Common myeloid progenitor, CD34-positive (primary cell): Measurements from ENCODE around the gene TEK.
A peak's percentile ranks its signal among the peaks of the same experiment; 100 is the strongest.
"Not testable (repeated sequence)": the region's sequence is repeated elsewhere in the genome, so short reads cannot be mapped to it uniquely, and the experiment has no call there.

ENCODE experiments used
- CTCF ChIA-PET: fragments of 350-600 bp; sonication (Branson Sonifier 250); formaldehyde crosslinking; loops from one replicate; lab custom pipeline; 2021; ENCODE audit warnings: antibody characterized with exemption; lab: Charles Lee
- POLR2A ChIA-PET: fragments of 350-600 bp; sonication (Branson Sonifier 250); formaldehyde crosslinking; loops from one replicate; lab custom pipeline; 2021; ENCODE audit warnings: antibody characterized with exemption; lab: Charles Lee
- DNase-seq, 3 donors: peaks; one replicate each; pipeline versions ENCODE4 v3.0.0 to v3.0.0-alpha.2; 2013
- H3K27ac ChIP-seq, 2 experiments: 1 replicate in 1 of 2; 2 replicates in 1 of 2; pipeline ENCODE4 v1.7.0; 2013; ENCODE audit warnings: inconsistent platforms in 2 of 2, low read length in 2 of 2, mild to moderate bottlenecking in 2 of 2, low read depth in 1 of 2, moderate library complexity in 1 of 2; ENCODE audit not compliant: severe bottlenecking in 2 of 2, insufficient read depth in 1 of 2, poor library complexity in 1 of 2
- H3K27me3 ChIP-seq, 5 experiments: replicated peaks in 2 of 5; 1 replicate in 3 of 5; 2 replicates in 2 of 5; pipeline versions ENCODE4 v1.6.1 to v1.7.0; 2013; ENCODE audit warnings: low read length in 4 of 5, mild to moderate bottlenecking in 2 of 5, moderate library complexity in 2 of 5, inconsistent platforms in 1 of 5; ENCODE audit not compliant: insufficient read depth in 5 of 5, control insufficient read depth in 4 of 5
- H3K36me3 ChIP-seq, 4 experiments: 1 replicate in 2 of 4; 2 replicates in 2 of 4; pipeline versions ENCODE4 v1.6.1 to v1.7.0; 2013; ENCODE audit warnings: low read length in 3 of 4, control low read depth in 1 of 4, mild to moderate bottlenecking in 1 of 4; ENCODE audit not compliant: control insufficient read depth in 4 of 4, insufficient read depth in 4 of 4
- H3K4me1 ChIP-seq, 4 experiments: 1 replicate in 3 of 4; 2 replicates in 1 of 4; pipeline versions ENCODE4 v1.6.1 to v1.7.1; 2013; ENCODE audit warnings: low read length in 3 of 4, mild to moderate bottlenecking in 3 of 4, control low read depth in 1 of 4, inconsistent platforms in 1 of 4, moderate library complexity in 1 of 4; ENCODE audit not compliant: control insufficient read depth in 4 of 4, insufficient read depth in 4 of 4; ENCODE audit errors: control extremely low read depth in 1 of 4
- H3K4me3 ChIP-seq, 7 experiments: 1 replicate in 4 of 7; 2 replicates in 3 of 7; pipeline versions ENCODE4 v1.5.1 to v1.7.0; 2013; ENCODE audit warnings: mild to moderate bottlenecking in 7 of 7, low read length in 6 of 7, moderate library complexity in 6 of 7, inconsistent platforms in 2 of 7, low read depth in 2 of 7, control low read depth in 1 of 7; ENCODE audit not compliant: insufficient read depth in 4 of 7, control insufficient read depth in 1 of 7; ENCODE audit errors: extremely low read depth in 1 of 7
- H3K9me3 ChIP-seq, 5 experiments: 1 replicate in 4 of 5; 2 replicates in 1 of 5; pipeline versions ENCODE4 v1.6.1 to v1.7.1; 2013; ENCODE audit warnings: low read length in 4 of 5, mild to moderate bottlenecking in 2 of 5, inconsistent platforms in 1 of 5, low read depth in 1 of 5, moderate library complexity in 1 of 5; ENCODE audit not compliant: control insufficient read depth in 4 of 5, insufficient read depth in 2 of 5; ENCODE audit errors: control extremely low read depth in 1 of 5
- WGBS: methylation state at CpG from one replicate; pipeline ENCODE4 v1.1.5; 2013; ENCODE audit not compliant: insufficient coverage; 5-methylcytosine and 5-hydroxymethylcytosine counted together

The TEK gene

DNA sequence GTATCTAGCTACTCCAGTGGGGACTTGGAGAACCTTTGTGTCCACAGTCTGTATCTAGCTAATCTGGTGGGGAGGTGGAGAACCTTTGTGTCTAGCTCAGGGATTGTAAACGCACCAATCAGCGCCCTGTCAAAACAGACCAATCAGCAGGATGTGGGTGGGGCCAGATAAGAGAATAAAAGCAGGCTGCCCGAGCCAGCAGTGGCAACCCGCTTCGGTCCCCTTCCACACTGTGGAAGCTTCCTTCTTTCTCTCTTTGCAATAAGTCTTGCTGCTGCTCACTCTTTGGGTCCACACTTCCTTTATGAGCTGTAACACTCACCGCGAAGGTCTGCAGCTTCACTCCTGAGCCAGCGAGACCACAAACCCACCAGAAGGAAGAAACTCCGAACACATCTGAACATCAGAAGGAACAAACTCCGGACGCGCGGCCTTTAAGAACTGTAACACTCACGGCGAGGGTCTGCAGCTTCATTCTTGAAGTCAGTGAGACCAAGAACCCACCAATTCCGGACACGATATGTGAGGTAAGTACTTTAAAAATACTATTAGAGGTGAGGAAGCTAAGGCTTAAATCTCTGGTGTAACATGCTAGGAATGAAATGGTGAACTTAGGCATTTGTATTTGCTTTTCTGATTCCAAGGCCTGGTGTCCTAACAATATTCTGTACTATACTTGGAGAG is 15.5 kb upstream of the TEK start:
- CTCF ChIA-PET, result interaction anchor here (0.9 kb wide), 1 partner anchor 30 kb away, joined by 3 read pairs; no protein-coding TSS in a partner anchor
- H3K36me3 ChIP-seq, H3K27ac ChIP-seq, POLR2A ChIA-PET, H3K9me3 ChIP-seq, H3K27me3 ChIP-seq: not testable (repeated sequence)
- peak; percentile 39 to 87 (median 80) for DNase-seq
- H3K4me3 ChIP-seq, result peak overlapping the region in 3 of 7 experiments; percentile 29 to 59 (median 52)
- peaks cover 9 to 39% (median 12%) of the 10 kb centered on the region in 4 experiments for H3K4me1 ChIP-seq
- 2% methylated on average over 16 of the region's 17 CpGs for WGBS

DNA sequence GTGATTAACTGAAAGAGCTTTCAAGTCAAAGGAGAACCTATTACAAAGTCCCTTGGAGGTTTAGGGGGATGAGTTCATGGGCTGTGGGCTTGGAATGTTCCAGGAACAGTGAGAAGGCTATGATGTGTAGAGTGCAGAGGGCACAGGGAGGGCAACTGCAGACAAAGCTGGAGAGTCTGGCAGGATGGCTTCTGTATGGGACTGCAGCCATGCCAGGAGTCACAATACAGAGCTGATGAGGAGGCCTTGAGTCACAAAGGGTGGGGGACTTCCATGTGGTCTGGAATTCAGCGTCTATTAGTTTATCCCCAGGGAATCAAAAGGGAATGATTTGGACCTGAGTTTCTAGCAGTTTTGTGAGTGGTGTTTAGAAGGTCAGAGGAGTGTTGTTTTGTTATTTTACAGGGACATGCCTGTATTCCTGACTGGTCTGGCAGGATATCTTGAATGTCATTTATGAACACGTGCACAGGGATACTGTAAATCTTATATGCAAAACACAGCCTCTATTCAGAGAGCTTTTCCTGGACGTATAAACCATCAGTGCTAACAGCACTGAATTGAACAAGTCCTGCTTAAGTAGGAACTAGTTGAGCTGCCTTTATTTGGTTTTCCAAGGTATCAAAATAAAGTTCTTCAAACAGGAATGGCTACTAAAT is 14.3 kb upstream of the TEK start:
- 76% methylated on average over 2 of the region's 3 CpGs for WGBS
- POLR2A ChIA-PET, result interaction anchor here (0.6 kb wide), 1 partner anchor 58 kb away, joined by 3 read pairs; no protein-coding TSS in a partner anchor
- H3K36me3 ChIP-seq, result no peaks in the 10 kb centered on the region
- CTCF ChIA-PET, result interaction anchor here (1.3 kb wide), 1 partner anchor 10 kb away, joined by 4 read pairs; no protein-coding TSS in a partner anchor
- H3K4me1 ChIP-seq, result peaks cover 9 to 39% (median 12%) of the 10 kb centered on the region in 4 experiments
- peaks cover 0 to 2% (median 0%) of the 10 kb centered on the region in 5 experiments for H3K9me3 ChIP-seq
- no peaks in the 10 kb centered on the region for H3K27me3 ChIP-seq
- H3K4me3 ChIP-seq, result peak overlapping the region in 1 of 7 experiments; percentile 43
- DNase-seq, result no peak
- H3K27ac ChIP-seq, result no peak overlapping the region

DNA sequence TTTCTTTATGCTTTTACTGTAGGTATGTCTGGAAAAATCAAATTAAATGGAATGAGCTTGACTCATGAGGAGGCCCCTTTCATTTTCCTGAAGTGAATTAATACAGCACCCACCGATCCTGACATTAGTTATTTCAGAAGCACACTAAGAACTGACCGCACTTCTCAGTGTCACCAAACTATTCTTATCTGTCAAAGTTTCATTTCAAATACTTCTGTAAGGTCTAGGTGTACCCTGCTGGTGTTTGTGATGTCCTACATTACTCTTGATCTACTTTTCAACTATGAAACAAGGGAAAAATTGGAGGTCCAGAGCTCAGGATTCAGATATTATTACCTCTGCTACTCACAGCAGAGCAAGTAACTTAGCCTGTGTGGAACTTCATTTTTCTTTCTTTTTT is 1.8 kb upstream of the TEK start:
- Histone ChIP-seq H3K4me3 (no peak overlapping the region), H3K4me1 (peaks cover 0 to 13% (median 4%) of the 10 kb centered on the region in 4 experiments), H3K36me3 (no peaks in the 10 kb centered on the region), H3K27ac (no peak overlapping the region), H3K27me3 (no peaks in the 10 kb centered on the region), H3K9me3 (peaks cover 0 to 2% (median 0%) of the 10 kb centered on the region in 5 experiments)
- DNase-seq, result no peak
- WGBS, result 100% methylated on average over 1 of the region's 2 CpGs
- CTCF ChIA-PET, result interaction anchor here (1.4 kb wide), 1 partner anchor 76 kb away, joined by 3 read pairs; no protein-coding TSS in a partner anchor
- POLR2A ChIA-PET, result no interaction called here

DNA sequence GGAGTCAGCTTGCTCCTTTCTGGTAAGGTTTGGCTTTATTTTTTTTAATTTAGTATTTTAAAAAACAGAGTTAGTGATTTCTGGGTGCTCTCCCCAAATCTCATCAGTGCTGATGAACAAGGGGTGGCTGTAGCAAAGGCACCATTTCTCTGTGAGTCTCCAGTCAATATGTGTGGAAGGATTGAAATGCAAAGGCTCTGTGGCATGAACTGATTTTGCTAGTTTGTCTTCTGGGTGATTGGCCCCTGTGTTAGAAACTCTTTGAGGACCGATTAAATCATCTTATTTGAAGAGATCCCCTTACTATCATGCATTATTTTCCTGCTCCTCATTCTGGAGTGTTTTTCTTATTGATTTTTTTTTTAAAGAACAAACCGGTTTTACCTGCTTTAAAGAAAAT is 596 bp downstream of the TEK start:
- H3K4me3 ChIP-seq, result peak overlapping the region in 4 of 7 experiments; percentile 36 to 57 (median 38)
- peaks cover 0 to 13% (median 4%) of the 10 kb centered on the region in 4 experiments for H3K4me1 ChIP-seq
- 100% methylated on average over 1 of the region's 2 CpGs for WGBS
- DNase-seq, result no peak
- no peaks in the 10 kb centered on the region for H3K27me3 ChIP-seq
- no peaks in the 10 kb centered on the region for H3K9me3 ChIP-seq
- ChIA-PET POLR2A (interaction anchor here (0.6 kb wide), 1 partner anchor 39 kb away, joined by 3 read pairs; no protein-coding TSS in a partner anchor), CTCF (no interaction called here)
- no peaks in the 10 kb centered on the region for H3K36me3 ChIP-seq
- H3K27ac ChIP-seq, result no peak overlapping the region

DNA sequence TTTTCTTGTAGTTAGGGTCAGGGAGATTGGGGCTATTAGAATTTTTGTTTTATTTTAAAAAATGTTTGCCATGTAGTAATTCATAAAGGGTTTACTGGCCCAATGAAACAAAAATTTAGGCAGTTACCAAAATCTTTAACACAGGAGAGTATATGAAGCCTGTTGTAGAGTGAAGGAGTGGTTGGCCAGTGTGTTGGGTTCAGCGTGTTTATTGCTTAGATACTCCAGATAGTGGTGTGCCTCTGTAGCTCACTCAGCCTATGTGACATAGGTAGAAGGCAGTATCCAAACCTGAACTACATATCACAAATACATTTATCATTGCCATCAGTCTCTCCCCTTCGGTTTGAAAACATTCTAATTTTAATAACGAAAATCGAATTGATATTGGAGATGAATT is 1.2 kb downstream of the TEK start:
- WGBS, result no CpG with 5 or more reads among the region's 4 CpGs
- Histone ChIP-seq H3K4me1 (peaks cover 0 to 13% (median 4%) of the 10 kb centered on the region in 4 experiments), H3K27ac (no peak overlapping the region), H3K36me3 (no peaks in the 10 kb centered on the region), H3K4me3 (no peak overlapping the region), H3K27me3 (no peaks in the 10 kb centered on the region), H3K9me3 (no peaks in the 10 kb centered on the region)
- ChIA-PET CTCF (interaction anchor here (1.0 kb wide), 1 partner anchor 23 kb away, joined by 3 read pairs; no protein-coding TSS in a partner anchor), POLR2A (no interaction called here)
- no peak for DNase-seq

DNA sequence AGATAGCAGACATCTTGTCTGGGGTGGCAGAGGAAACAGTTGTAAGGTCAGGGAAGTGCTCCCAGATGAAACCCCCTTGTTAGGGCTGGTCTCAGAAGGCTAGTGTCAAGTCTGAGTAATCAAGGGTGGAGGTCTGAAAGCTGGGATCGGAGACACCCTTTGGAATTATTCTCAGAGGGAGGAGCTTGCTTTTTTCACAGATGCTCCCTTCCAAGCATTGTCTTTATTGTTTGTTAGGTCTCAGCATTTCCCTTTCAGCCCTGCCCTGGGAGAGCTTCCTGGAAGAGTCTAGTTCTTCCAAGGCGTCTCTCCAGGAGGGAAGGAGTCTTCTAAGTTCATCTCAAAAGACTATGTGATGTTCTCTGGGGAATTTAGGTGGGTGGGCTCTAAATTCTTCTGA is 3.2 kb downstream of the TEK start:
- Histone ChIP-seq H3K9me3 (no peaks in the 10 kb centered on the region), H3K4me3 (no peak overlapping the region), H3K27ac (no peak overlapping the region), H3K4me1 (peaks cover 0 to 13% (median 4%) of the 10 kb centered on the region in 4 experiments), H3K36me3 (no peaks in the 10 kb centered on the region), H3K27me3 (no peaks in the 10 kb centered on the region)
- DNase-seq, result no peak
- WGBS, result 100% methylated on average over 2 of the region's 2 CpGs
- CTCF ChIA-PET, result no interaction called here
- POLR2A ChIA-PET, result no interaction called here
